ENCODE results near the gene HSPB9. TPM values are rescaled to one million over a fixed set of nuclear protein-coding genes. Genes with fewer than 3 reads are reported as not detected.
"Not testable (repeated sequence)": the region's sequence is repeated elsewhere in the genome, so short reads cannot be mapped to it uniquely, and the experiment has no call there.

Gene HSPB9
- total RNA-seq, 4 donors from 2014 or later, result 0.14 TPM; not detected in 3

- TF ChIP-seq CTCF (IDR thresholded peaks at IDR 0.05), result no peak
- no peak for TF ChIP-seq POLR2AphosphoS5 (IDR thresholded peaks at IDR 0.05)
- in situ Hi-C loops (cut with MboI; ENCODE audit: low pct_ligation_motif_present in 1 of 4, low pct_unique_long_range_greater_than_20kb in 1 of 4, low sequenced_read_pairs in 3 of 4), result no loop called here
- peaks cover 0 to 7% (median 0%) of the 10 kb centered on the region in 4 donors for H3K36me3 ChIP-seq
- intact Hi-C loops (cut with DNase I; ENCODE audit: low total_unique reads), result no loop called here
- H3K27me3 ChIP-seq, result no peaks in the 10 kb centered on the region
- DNase-seq, result no peak
- H3K4me1 ChIP-seq, result peaks cover 12 to 75% (median 46%) of the 10 kb centered on the region in 4 donors
- 76% methylated on average over 7 of the region's 7 CpGs; no CpG with 5 or more reads in 1 of the 2 donors for WGBS, 2 donors (ENCODE audit: low coverage in 1 of 2)
- no peak overlapping the region for H3K4me3 ChIP-seq
- H3K9me3 ChIP-seq, result no peaks in the 10 kb centered on the region
- peak overlapping the region in 2 of 4 donors; percentile 4 to 38 for H3K27ac ChIP-seq
These were observed 16.3 kb downstream of the HSPB9 start for GRCh38 chr17:42138749-42139492.

- DNase-seq; H3K36me3 ChIP-seq; H3K4me3 ChIP-seq; H3K9me3 ChIP-seq; H3K27me3 ChIP-seq; H3K27ac ChIP-seq; in situ Hi-C loops (cut with MboI; ENCODE audit: low pct_ligation_motif_present in 1 of 4, low pct_unique_long_range_greater_than_20kb in 1 of 4, low sequenced_read_pairs in 3 of 4); intact Hi-C loops (cut with DNase I; ENCODE audit: low total_unique reads): not testable (repeated sequence)
- WGBS, 2 donors (ENCODE audit: low coverage in 1 of 2), result 97 to 100% methylated on average over 2 to 7 of the region's 7 CpGs
- H3K4me1 ChIP-seq, result peaks cover 4 to 57% (median 31%) of the 10 kb centered on the region in 4 donors
These were observed 18.1 kb downstream of the HSPB9 start for GRCh38 chr17:42140690-42141089.

GRCh38 chr17:42141382-42141781 lies 18.8 kb downstream of the HSPB9 start:
- peaks cover 4 to 51% (median 25%) of the 10 kb centered on the region in 4 donors for H3K4me1 ChIP-seq
- in situ Hi-C loops (cut with MboI; ENCODE audit: low pct_ligation_motif_present in 1 of 4, low pct_unique_long_range_greater_than_20kb in 1 of 4, low sequenced_read_pairs in 3 of 4), result no loop called here
- H3K27me3 ChIP-seq, result no peaks in the 10 kb centered on the region
- H3K9me3 ChIP-seq, result no peaks in the 10 kb centered on the region
- H3K36me3 ChIP-seq, result peaks cover 0 to 10% (median 4%) of the 10 kb centered on the region in 4 donors
- intact Hi-C loops (cut with DNase I; ENCODE audit: low total_unique reads), result no loop called here
- no peak overlapping the region for H3K27ac ChIP-seq
- H3K4me3 ChIP-seq, result no peak overlapping the region
- DNase-seq, result no peak
- TF ChIP-seq CTCF (IDR thresholded peaks at IDR 0.05) (no peak), POLR2A (IDR thresholded peaks at IDR 0.05) (no peak), EP300 (IDR thresholded peaks at IDR 0.05; ENCODE audit: low read depth) (no peak), POLR2AphosphoS5 (IDR thresholded peaks at IDR 0.05) (no peak)
- 67 to 100% methylated on average over 1 to 8 of the region's 8 CpGs for WGBS, 2 donors (ENCODE audit: low coverage in 1 of 2)

- intact Hi-C loops (cut with DNase I; ENCODE audit: low total_unique reads), result no loop called here
- TF ChIP-seq POLR2AphosphoS5 (IDR thresholded peaks at IDR 0.05) (no peak), CTCF (IDR thresholded peaks at IDR 0.05) (no peak)
- no peaks in the 10 kb centered on the region for H3K27me3 ChIP-seq
- DNase-seq, result no peak
- peaks cover 0 to 10% (median 4%) of the 10 kb centered on the region in 4 donors for H3K36me3 ChIP-seq
- no peak overlapping the region for H3K4me3 ChIP-seq
- no peaks in the 10 kb centered on the region for H3K9me3 ChIP-seq
- in situ Hi-C loops (cut with MboI; ENCODE audit: low pct_ligation_motif_present in 1 of 4, low pct_unique_long_range_greater_than_20kb in 1 of 4, low sequenced_read_pairs in 3 of 4), result no loop called here
- H3K4me1 ChIP-seq, result peaks cover 4 to 40% (median 16%) of the 10 kb centered on the region in 4 donors
- WGBS, 2 donors (ENCODE audit: low coverage in 1 of 2), result 83 to 86% methylated on average over 4 to 7 of the region's 7 CpGs
- no peak overlapping the region for H3K27ac ChIP-seq
These were observed 19.8 kb downstream of the HSPB9 start for GRCh38 chr17:42142371-42142896.

GRCh38 chr17:42143138-42143537 lies 20.5 kb downstream of the HSPB9 start:
- in situ Hi-C loops (cut with MboI; ENCODE audit: low pct_ligation_motif_present in 1 of 4, low pct_unique_long_range_greater_than_20kb in 1 of 4, low sequenced_read_pairs in 3 of 4); H3K9me3 ChIP-seq; DNase-seq; intact Hi-C loops (cut with DNase I; ENCODE audit: low total_unique reads); H3K27ac ChIP-seq; H3K4me3 ChIP-seq; H3K27me3 ChIP-seq: not testable (repeated sequence)
- peaks cover 0 to 10% (median 4%) of the 10 kb centered on the region in 4 donors for H3K36me3 ChIP-seq
- peaks cover 2 to 33% (median 12%) of the 10 kb centered on the region in 4 donors for H3K4me1 ChIP-seq
- WGBS, 2 donors (ENCODE audit: low coverage in 1 of 2), result 71 to 87% methylated on average over 3 to 4 of the region's 4 CpGs

All from transverse colon (tissue), 4 donors.